Spleen (tissue), 11 donors: Measurements from ENCODE around the gene POU6F2. TPM values are rescaled to one million over a fixed set of nuclear protein-coding genes. Genes with fewer than 3 reads are reported as not detected.

Experiments used
- DNase-seq: peaks from one replicate; pipeline ENCODE4 v3.0.0-alpha.2; 2020
- H3K27ac ChIP-seq, 8 donors: fragments of 200-600 bp; sonication (generic) in 7 of 8; 1 replicate in 4 of 8; 2 replicates in 4 of 8; pipeline versions ENCODE4 v1.5.0 to v1.8.0; 2016 to 2021; ENCODE audit warnings: inconsistent platforms in 4 of 8, mild to moderate bottlenecking in 4 of 8, moderate library complexity in 1 of 8
- H3K27me3 ChIP-seq, 7 donors: fragments of 200-600 bp; sonication (generic) in 6 of 7; replicated peaks in 1 of 7; 1 replicate in 4 of 7; 2 replicates in 3 of 7; pipeline versions ENCODE4 v1.5.0 to v1.8.0; 2016 to 2021; ENCODE audit warnings: inconsistent platforms in 3 of 7, mild to moderate bottlenecking in 1 of 7
- H3K36me3 ChIP-seq, 6 donors: fragments of 200-600 bp; sonication (generic) in 5 of 6; 1 replicate in 4 of 6; 2 replicates in 2 of 6; pipeline versions ENCODE4 v1.5.0 to v1.8.0; 2016 to 2021; ENCODE audit warnings: inconsistent platforms in 2 of 6
- H3K4me1 ChIP-seq, 6 donors: fragments of 200-600 bp; sonication (generic) in 5 of 6; 1 replicate in 3 of 6; 2 replicates in 3 of 6; pipeline versions ENCODE4 v1.5.0 to v1.8.0; 2016 to 2021; ENCODE audit warnings: inconsistent platforms in 3 of 6
- H3K4me3 ChIP-seq, 8 donors: fragments of 200-600 bp; sonication (generic) in 7 of 8; 1 replicate in 4 of 8; 2 replicates in 4 of 8; pipeline versions ENCODE4 v1.5.0 to v1.8.0; 2016 to 2021; ENCODE audit warnings: inconsistent platforms in 4 of 8, mild to moderate bottlenecking in 4 of 8, moderate library complexity in 2 of 8
- H3K9me3 ChIP-seq, 8 donors: fragments of 200-600 bp; sonication (generic) in 7 of 8; 1 replicate in 4 of 8; 2 replicates in 4 of 8; pipeline versions ENCODE4 v1.5.0 to v1.8.0; 2016 to 2021; ENCODE audit warnings: inconsistent platforms in 4 of 8
- CTCF ChIP-seq, 11 experiments: fragments of 200-600 bp in 7 of 11; fragments of 450-650 bp in 4 of 11; sonication (generic) in 4 of 11; IDR thresholded peaks in 8 of 11; conservative IDR thresholded peaks in 3 of 11; 1 replicate in 7 of 11; 2 replicates in 4 of 11; pipeline versions ENCODE4 v1.4.0 to v1.8.0; 2016 to 2021; ENCODE audit warnings: antibody characterized with exemption in 11 of 11, inconsistent platforms in 4 of 11, mild to moderate bottlenecking in 1 of 11
- POLR2A ChIP-seq, 3 donors: fragments of 450-650 bp; IDR thresholded peaks; one replicate each; pipeline ENCODE4 v1.5.1; 2017; ENCODE audit warnings: antibody characterized with exemption in 3 of 3, mild to moderate bottlenecking in 1 of 3
- POLR2AphosphoS5 ChIP-seq, 3 donors: sonication (generic); formaldehyde crosslinking; IDR thresholded peaks; one replicate each; pipeline ENCODE4 v1.5.1; 2017; ENCODE audit warnings: antibody characterized with exemption in 3 of 3
- WGBS, 5 donors: extraction: QIAGEN DNeasy Blood & Tissue Kit in 3 of 5; methylation state at CpG; one replicate each; pipeline versions ENCODE4 v1.1.5 to v1.1.7; 2013 to 2018; 5-methylcytosine and 5-hydroxymethylcytosine counted together
- intact Hi-C: fragments of 100-400 bp; cut with DNase I; formaldehyde crosslinking; loops from one replicate; pipeline ENCODE4 v1.15.0; 2023; ENCODE audit warnings: low total_unique reads
- polyA plus RNA-seq, 3 donors: library from polyadenylated mRNA; stranded (reverse); fragments of 200-250 nt; gene quantifications; one replicate each; pipeline ENCODE4 v1.2.1, GENCODE V29; 2013
- total RNA-seq, 7 donors: library from RNA; depleted of rRNA in 3 of 7; stranded (reverse); fragments of >200 nt in 3 of 7; fragmentation: NEBNext Ultra II Directional in 4 of 7; extraction: Animal tissue kit (Norgen Biotek cat#: 25700) in 4 of 7; gene quantifications; one replicate each; pipeline versions ENCODE4 v1.1.0 to v1.2.1, GENCODE V29; 2016 to 2021
- donor health status: healthy with polysubstance abuse.
- donor health status: DM: no; HTN: no; CAD: no; lungs with moderate emphysema.
- donor health status: DM: no; HTN: no; CAD: no.
- donor health status: Bipolar disorder and iron deficiency.
- donor health status: healthy.
- donor health status: DM: no; HTN: no; CAD: no.
- donor health status: DM: yes; HTN: yes; CAD: no.

POU6F2 gene
- total and polyA plus RNA-seq, 10 donors: 0.04 to 0.54 (median 0.23) TPM; not detected in 7

DNA sequence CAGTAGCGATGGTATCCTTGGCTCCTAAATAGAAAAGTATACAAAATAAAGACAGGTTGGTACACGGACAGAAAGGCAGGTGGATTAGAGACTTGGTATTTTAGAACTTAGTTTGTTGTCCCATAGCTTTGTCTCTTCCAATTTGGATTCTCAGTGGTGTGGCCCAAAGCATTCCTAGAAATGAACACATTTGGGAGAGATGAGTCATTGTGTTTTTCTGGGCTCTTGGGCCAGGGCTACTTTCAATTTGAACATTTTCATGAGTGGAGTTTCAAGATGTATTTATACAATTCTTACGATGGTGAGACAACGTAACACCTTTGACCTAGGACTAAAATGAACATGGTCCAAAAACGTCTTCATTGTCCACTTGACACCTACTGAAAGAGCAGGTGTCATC lies 363.4 kb downstream of the POU6F2 start:
- H3K36me3 ChIP-seq: no peaks in the 10 kb centered on the region
- DNase-seq: no peak
- no peaks in the 10 kb centered on the region for H3K9me3 ChIP-seq

GRCh38 chr7:39342763-39343162 lies 365.1 kb downstream of the POU6F2 start:
- H3K27me3 ChIP-seq: no peaks in the 10 kb centered on the region
- intact Hi-C loops: no loop called here

More for the DNA sequence above, 363.4 kb downstream of the POU6F2 start:
- H3K27me3 ChIP-seq: no peaks in the 10 kb centered on the region
- H3K4me1 ChIP-seq: no peaks in the 10 kb centered on the region
- intact Hi-C loops: no loop called here
- WGBS, 5 donors: 75 to 83% (median 79%) methylated on average over 5 of the region's 5 CpGs
- TF ChIP-seq POLR2AphosphoS5 (IDR thresholded peaks at IDR 0.05) (no peak), CTCF (IDR thresholded peaks at IDR 0.05 in 8 of 11, conservative IDR thresholded peaks at IDR 0.05 in 3 of 11) (no peak), POLR2A (IDR thresholded peaks at IDR 0.05) (no peak)
- H3K27ac ChIP-seq: no peak overlapping the region
- H3K4me3 ChIP-seq: no peak overlapping the region

GRCh38 chr7:39349452-39350123 lies 371.9 kb downstream of the POU6F2 start:
- H3K27ac ChIP-seq: no peak overlapping the region
- no peaks in the 10 kb centered on the region for H3K36me3 ChIP-seq
- no peak for DNase-seq
- no peak overlapping the region for H3K4me3 ChIP-seq
- no peaks in the 10 kb centered on the region for H3K4me1 ChIP-seq
- WGBS, 5 donors: 67 to 77% (median 75%) methylated on average over 7 of the region's 7 CpGs
- no peaks in the 10 kb centered on the region for H3K9me3 ChIP-seq
- H3K27me3 ChIP-seq: no peaks in the 10 kb centered on the region
- intact Hi-C loops: no loop called here
- TF ChIP-seq POLR2AphosphoS5 (IDR thresholded peaks at IDR 0.05): no peak
- TF ChIP-seq POLR2A (IDR thresholded peaks at IDR 0.05): no peak
- TF ChIP-seq CTCF (IDR thresholded peaks at IDR 0.05 in 8 of 11, conservative IDR thresholded peaks at IDR 0.05 in 3 of 11): no peak

More at GRCh38 chr7:39342763-39343162, 365.1 kb downstream of the POU6F2 start:
- no peak overlapping the region for H3K27ac ChIP-seq
- no peak for TF ChIP-seq POLR2AphosphoS5 (IDR thresholded peaks at IDR 0.05)
- TF ChIP-seq CTCF (IDR thresholded peaks at IDR 0.05 in 8 of 11, conservative IDR thresholded peaks at IDR 0.05 in 3 of 11): no peak
- no peak for TF ChIP-seq POLR2A (IDR thresholded peaks at IDR 0.05)
- DNase-seq: no peak
- no peak overlapping the region for H3K4me3 ChIP-seq
- no peaks in the 10 kb centered on the region for H3K36me3 ChIP-seq
- H3K4me1 ChIP-seq: no peaks in the 10 kb centered on the region
- 61 to 86% (median 71%) methylated on average over 3 of the region's 3 CpGs for WGBS, 5 donors
- no peaks in the 10 kb centered on the region for H3K9me3 ChIP-seq

GRCh38 chr7:39353615-39354376 lies 376.1 kb downstream of the POU6F2 start:
- 55 to 73% (median 70%) methylated on average over 17 of the region's 17 CpGs for WGBS, 5 donors
- no peak for TF ChIP-seq CTCF (IDR thresholded peaks at IDR 0.05 in 8 of 11, conservative IDR thresholded peaks at IDR 0.05 in 3 of 11)
- no peak for TF ChIP-seq POLR2AphosphoS5 (IDR thresholded peaks at IDR 0.05)
- no peak for TF ChIP-seq POLR2A (IDR thresholded peaks at IDR 0.05)

More at GRCh38 chr7:39353615-39354376, 376.1 kb downstream of the POU6F2 start:
- Histone ChIP-seq H3K9me3 (no peaks in the 10 kb centered on the region), H3K27me3 (no peaks in the 10 kb centered on the region), H3K36me3 (no peaks in the 10 kb centered on the region), H3K4me1 (peaks cover 0 to 6% (median 0%) of the 10 kb centered on the region in 6 donors), H3K27ac (peak overlapping the region in 4 of 8 donors; percentile 7 to 27 (median 21)), H3K4me3 (no peak overlapping the region)
- no peak for DNase-seq
- intact Hi-C loops: no loop called here
